ENCODE measurements around the gene ZNF777.

The ZNF777 gene

GRCh38 chr7:149493366-149493765 is 32.5 kb upstream of the ZNF777 start:
- Histone ChIP-seq H3K4me3 (ENCODE audit: low read length) (no peak overlapping the region), H3K79me2 (ENCODE audit: low read length) (peaks cover 27% of the 10 kb centered on the region), H3K9me2 (replicated peaks; ENCODE audit: insufficient read depth, low read length) (no peaks in the 10 kb centered on the region), H3K27me3 (replicated peaks; ENCODE audit: insufficient read depth, low read length) (no peaks in the 10 kb centered on the region), H3K27ac (ENCODE audit: low read length) (no peak overlapping the region), H3F3A (ENCODE audit: insufficient read depth, low read length) (no peaks in the 10 kb centered on the region; the same call in 1 of the 2 replicates), H3K9ac (ENCODE audit: low read length) (no peak overlapping the region), H3K4me2 (ENCODE audit: low read depth, low read length) (no peak overlapping the region), H3K36me3 (replicated peaks; ENCODE audit: insufficient read depth, low read length) (peaks cover 9% of the 10 kb centered on the region; the same call in 1 of the 2 replicates), H3K9me3 (replicated peaks; ENCODE audit: insufficient read depth, low read length) (no peaks in the 10 kb centered on the region), H4K20me1 (ENCODE audit: insufficient read depth, low read length) (no peaks in the 10 kb centered on the region), H2AFZ (ENCODE audit: low read length) (no peak overlapping the region), H3K4me1 (ENCODE audit: low read length) (peaks cover 12% of the 10 kb centered on the region; the same call in 1 of the 2 replicates)
- no peak for DNase-seq
- TF ChIP-seq, protein P1, sequence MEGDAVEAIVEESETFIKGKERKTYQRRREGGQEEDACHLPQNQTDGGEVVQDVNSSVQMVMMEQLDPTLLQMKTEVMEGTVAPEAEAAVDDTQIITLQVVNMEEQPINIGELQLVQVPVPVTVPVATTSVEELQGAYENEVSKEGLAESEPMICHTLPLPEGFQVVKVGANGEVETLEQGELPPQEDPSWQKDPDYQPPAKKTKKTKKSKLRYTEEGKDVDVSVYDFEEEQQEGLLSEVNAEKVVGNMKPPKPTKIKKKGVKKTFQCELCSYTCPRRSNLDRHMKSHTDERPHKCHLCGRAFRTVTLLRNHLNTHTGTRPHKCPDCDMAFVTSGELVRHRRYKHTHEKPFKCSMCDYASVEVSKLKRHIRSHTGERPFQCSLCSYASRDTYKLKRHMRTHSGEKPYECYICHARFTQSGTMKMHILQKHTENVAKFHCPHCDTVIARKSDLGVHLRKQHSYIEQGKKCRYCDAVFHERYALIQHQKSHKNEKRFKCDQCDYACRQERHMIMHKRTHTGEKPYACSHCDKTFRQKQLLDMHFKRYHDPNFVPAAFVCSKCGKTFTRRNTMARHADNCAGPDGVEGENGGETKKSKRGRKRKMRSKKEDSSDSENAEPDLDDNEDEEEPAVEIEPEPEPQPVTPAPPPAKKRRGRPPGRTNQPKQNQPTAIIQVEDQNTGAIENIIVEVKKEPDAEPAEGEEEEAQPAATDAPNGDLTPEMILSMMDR (IDR thresholded peaks at IDR 0.05; ENCODE audit: low read length), result no peak
- TF ChIP-seq EZH2 (optimal IDR thresholded peaks at IDR 0.05; ENCODE audit: low read depth, low read length), result no peak
- TF ChIP-seq EZH2phosphoT487 (IDR thresholded peaks at IDR 0.05; ENCODE audit: low read length), result no peak

GRCh38 chr7:149490083-149490760 is 29.4 kb upstream of the ZNF777 start:
- H3K27me3 ChIP-seq (replicated peaks; ENCODE audit: insufficient read depth, low read length), result no peaks in the 10 kb centered on the region
- peaks cover 2% of the 10 kb centered on the region; the same call in 1 of the 2 replicates for H3K4me1 ChIP-seq (ENCODE audit: low read length)
- H4K20me1 ChIP-seq (ENCODE audit: insufficient read depth, low read length), result no peaks in the 10 kb centered on the region
- no peaks in the 10 kb centered on the region for H3F3A ChIP-seq (ENCODE audit: insufficient read depth, low read length)
- peaks cover 14% of the 10 kb centered on the region; the same call in 1 of the 2 replicates for H3K36me3 ChIP-seq (replicated peaks; ENCODE audit: insufficient read depth, low read length)
- H3K4me2 ChIP-seq (ENCODE audit: low read depth, low read length), result no peak overlapping the region
- H2AFZ ChIP-seq (ENCODE audit: low read length), result no peak overlapping the region
- H3K4me3 ChIP-seq (ENCODE audit: low read length), result no peak overlapping the region
- H3K79me2 ChIP-seq (ENCODE audit: low read length), result peaks cover 8% of the 10 kb centered on the region
- H3K9ac ChIP-seq (ENCODE audit: low read length), result no peak overlapping the region
- no peaks in the 10 kb centered on the region for H3K9me2 ChIP-seq (replicated peaks; ENCODE audit: insufficient read depth, low read length)
- DNase-seq, result no peak
- TF ChIP-seq EZH2phosphoT487 (IDR thresholded peaks at IDR 0.05; ENCODE audit: low read length), result no peak
- TF ChIP-seq EZH2 (optimal IDR thresholded peaks at IDR 0.05; ENCODE audit: low read depth, low read length), result no peak
- TF ChIP-seq, protein P1 (IDR thresholded peaks at IDR 0.05; ENCODE audit: low read length), result no peak
- H3K9me3 ChIP-seq (replicated peaks; ENCODE audit: insufficient read depth, low read length), result no peaks in the 10 kb centered on the region
- no peak overlapping the region for H3K27ac ChIP-seq (ENCODE audit: low read length)

- H4K20me1 ChIP-seq (ENCODE audit: insufficient read depth, low read length), result no peaks in the 10 kb centered on the region
- no peaks in the 10 kb centered on the region for H3K9me2 ChIP-seq (replicated peaks; ENCODE audit: insufficient read depth, low read length)
- H3K9ac ChIP-seq (ENCODE audit: low read length), result no peak overlapping the region
- no peak overlapping the region for H3K4me2 ChIP-seq (ENCODE audit: low read depth, low read length)
- DNase-seq, result no peak
- no peak overlapping the region for H3K27ac ChIP-seq (ENCODE audit: low read length)
- H3K4me1 ChIP-seq (ENCODE audit: low read length), result no peaks in the 10 kb centered on the region
- H2AFZ ChIP-seq (ENCODE audit: low read length), result no peak overlapping the region
- H3K9me3 ChIP-seq (replicated peaks; ENCODE audit: insufficient read depth, low read length), result no peaks in the 10 kb centered on the region
- H3K79me2 ChIP-seq (ENCODE audit: low read length), result peaks cover under 1% of the 10 kb centered on the region; the same call in 1 of the 2 replicates
- TF ChIP-seq, protein P1 (IDR thresholded peaks at IDR 0.05; ENCODE audit: low read length), result peak; percentile 11; the same call in 1 of the 2 replicates
- no peak for TF ChIP-seq EZH2 (optimal IDR thresholded peaks at IDR 0.05; ENCODE audit: low read depth, low read length)
- TF ChIP-seq EZH2phosphoT487 (IDR thresholded peaks at IDR 0.05; ENCODE audit: low read length), result no peak
- no peaks in the 10 kb centered on the region for H3K27me3 ChIP-seq (replicated peaks; ENCODE audit: insufficient read depth, low read length)
- peaks cover 14% of the 10 kb centered on the region; the same call in 1 of the 2 replicates for H3K36me3 ChIP-seq (replicated peaks; ENCODE audit: insufficient read depth, low read length)
- no peaks in the 10 kb centered on the region for H3F3A ChIP-seq (ENCODE audit: insufficient read depth, low read length)
- H3K4me3 ChIP-seq (ENCODE audit: low read length), result no peak overlapping the region
These were observed 28.6 kb upstream of the ZNF777 start for GRCh38 chr7:149489391-149490024.
